Mucosa of gallbladder (tissue), 1 donor: ENCODE data around the gene KRTAP10-11. TPM values are rescaled to one million over a fixed set of nuclear protein-coding genes. Genes with fewer than 3 reads are reported as not detected.
"Not testable (repeated sequence)": the region's sequence is repeated elsewhere in the genome, so short reads cannot be mapped to it uniquely, and the experiment has no call there.

ENCODE experiments used
- DNase-seq: peaks from one replicate; pipeline ENCODE4 v3.0.0-alpha.2; 2020; ENCODE audit warnings: low spot score
- total RNA-seq: library from RNA; stranded (reverse); gene quantifications from one replicate; pipeline ENCODE4 v1.2.1, GENCODE V29; 2021
- donor health status: DM: no; HTN: no; CAD: no.

The KRTAP10-11 gene
- total RNA-seq, 1 donor from 2014 or later: not detected

- not testable (repeated sequence) for DNase-seq
These were observed 7.5 kb upstream of the KRTAP10-11 start for GRCh38 chr21:44638506-44639330.

DNA sequence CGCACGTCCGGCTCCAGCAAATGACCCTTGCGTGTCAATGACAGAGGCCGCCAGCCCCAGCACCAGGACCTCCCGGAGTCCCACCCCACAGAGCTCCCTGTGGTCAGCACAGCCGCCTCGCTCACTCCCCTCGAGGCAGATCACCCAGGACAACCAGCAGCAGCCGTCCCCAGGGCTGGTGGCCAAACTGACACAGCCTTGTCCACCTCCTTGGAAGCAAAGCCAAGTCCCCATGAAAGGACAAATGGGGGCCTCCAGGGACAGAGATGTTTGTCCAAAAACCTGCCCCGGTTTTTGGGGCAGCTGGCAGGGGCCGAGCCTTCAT, 6.9 kb upstream of the KRTAP10-11 start:
- no peak for DNase-seq

DNA sequence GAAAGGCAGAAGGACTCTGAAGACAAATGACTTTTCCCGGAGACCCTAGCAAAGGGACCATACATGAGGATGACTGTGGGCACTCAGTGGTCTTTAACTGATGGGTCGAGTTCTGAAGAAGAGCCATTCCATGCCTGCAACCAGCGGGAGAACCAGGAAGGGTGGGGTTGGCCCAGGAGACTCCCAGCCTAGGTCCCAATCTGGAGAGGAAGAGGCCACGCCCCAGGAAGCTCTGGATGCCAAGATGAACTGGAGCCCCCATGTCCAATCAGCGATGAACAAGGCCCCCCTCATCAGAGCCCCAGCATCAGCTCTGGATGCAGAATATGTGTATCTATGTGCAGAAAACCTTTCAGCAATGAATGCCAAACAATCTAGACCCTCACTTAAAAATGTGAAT, 5.5 kb upstream of the KRTAP10-11 start:
- no peak for DNase-seq

- DNase-seq: no peak
These were observed 2.4 kb upstream of the KRTAP10-11 start for GRCh38 chr21:44643741-44644310.

GRCh38 chr21:44644878-44645277, 1.3 kb upstream of the KRTAP10-11 start:
- DNase-seq: no peak

GRCh38 chr21:44647222-44647552, 973 bp downstream of the KRTAP10-11 start:
- no peak for DNase-seq

DNA sequence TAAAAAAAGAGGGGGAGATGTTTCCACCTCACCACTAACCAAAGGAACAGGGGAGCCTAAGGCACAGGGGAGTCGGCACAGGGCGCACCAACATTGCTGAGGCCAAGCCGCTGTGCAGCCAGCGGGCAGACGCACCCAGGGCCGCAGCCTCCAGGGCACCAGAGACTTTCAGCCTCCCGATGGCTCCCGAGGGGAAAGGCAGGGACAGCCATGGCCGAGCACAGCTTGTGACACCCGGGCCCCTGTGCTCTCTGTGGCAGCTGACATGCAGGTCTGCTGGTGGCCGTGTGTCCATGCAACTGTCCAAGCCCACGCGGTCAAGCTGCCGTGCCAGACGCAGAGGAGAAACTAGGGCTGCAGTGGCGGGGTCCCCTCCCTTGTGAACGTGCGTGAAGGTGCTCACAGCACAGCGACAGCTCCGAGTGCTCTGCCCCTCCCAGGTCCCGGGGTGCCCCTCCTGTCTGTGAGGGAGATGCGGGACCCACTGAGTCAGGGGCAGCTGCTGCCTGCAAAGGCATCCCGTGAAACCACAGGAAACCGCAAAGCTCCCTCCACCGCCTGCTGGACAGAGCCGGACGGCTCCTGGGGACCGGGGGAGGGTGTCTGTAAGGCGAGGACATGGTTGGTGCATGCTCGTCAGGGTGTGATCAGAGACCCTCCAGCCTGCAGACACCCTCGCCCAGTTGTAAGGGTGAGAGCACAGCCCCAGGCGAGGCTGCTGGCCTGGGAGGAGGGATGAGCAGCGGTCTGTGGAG, 2.5 kb downstream of the KRTAP10-11 start:
- DNase-seq: no peak

DNA sequence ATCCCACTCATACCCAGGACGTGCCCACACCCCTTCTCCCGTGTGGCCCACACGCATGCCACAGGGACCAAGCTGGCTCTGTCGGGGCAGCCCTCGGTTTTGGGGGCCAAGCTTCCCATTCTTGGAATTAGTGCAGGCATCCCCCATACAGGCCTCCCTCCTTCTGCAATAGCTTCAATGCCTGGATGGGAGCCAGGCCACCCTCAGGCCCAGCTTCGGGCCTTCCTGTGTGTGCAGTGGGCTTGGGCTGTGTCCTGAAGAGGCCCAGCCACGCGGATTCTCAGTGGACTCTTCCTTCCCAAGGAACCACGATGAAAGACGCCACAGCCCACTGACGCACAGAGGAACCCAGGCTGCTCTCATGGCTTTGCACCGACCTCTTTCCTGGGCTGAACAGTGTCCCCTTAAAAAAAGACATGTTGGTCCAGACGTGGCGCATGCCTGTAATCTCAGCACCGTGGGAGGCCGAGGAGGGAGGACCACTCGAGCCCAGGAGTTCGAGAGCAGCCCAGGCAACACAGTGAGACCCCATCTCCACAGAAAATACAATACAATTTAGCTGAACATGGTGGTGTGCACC, 3.4 kb downstream of the KRTAP10-11 start:
- DNase-seq: no peak

DNA sequence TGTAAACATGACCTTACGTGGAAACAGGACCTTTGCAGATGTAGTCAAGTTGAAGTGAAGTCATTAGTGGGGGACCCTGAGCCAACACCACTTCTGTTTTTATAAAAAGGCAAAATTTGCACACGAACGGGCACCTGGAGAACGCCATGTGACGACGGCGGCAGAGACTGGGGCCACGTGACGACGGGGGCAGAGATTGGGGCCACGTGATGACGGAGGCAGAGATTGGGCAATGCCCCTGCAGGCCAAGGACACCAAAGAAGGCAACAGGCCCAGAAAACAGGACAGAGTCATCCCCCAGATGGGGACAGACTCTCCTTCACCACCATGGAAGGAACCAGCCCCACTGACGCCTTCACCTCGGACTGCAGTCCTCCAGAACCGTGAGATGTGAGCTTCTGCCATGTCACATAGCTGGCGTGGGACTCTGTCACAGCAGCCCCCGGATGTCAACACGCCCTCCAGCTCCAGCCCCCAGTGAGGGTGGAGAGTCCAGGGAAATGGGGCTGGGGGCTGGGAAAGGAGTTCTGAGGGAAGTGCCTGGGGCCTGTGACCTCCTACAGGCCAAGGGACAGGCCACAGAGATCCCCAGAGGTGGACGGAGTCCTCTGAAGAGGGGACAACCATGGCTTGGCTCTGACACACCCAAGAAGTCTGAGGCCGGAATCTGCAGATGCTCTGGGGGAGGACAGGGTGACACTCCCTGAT, 4.2 kb downstream of the KRTAP10-11 start:
- DNase-seq: no peak

GRCh38 chr21:44650973-44651675, 4.9 kb downstream of the KRTAP10-11 start:
- no peak for DNase-seq

DNA sequence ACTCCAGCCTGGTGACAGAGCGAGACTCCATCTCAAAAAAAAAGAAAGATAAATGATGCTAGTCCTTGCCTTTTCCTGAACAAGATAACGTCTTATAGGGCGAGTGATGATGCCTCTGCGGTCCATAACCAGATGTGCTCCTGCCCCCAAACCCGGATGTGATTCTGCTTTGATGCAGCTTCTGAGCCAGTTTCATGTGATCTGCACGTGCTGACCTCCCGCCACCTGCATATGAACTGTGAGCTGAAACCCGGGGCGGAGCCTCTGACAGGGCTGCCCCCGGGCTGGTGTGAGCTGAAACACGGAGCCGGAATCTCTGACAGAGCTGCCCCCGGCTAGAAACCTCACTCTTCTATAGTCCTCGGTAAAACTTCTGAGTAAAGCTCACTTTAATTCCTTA, 6.9 kb downstream of the KRTAP10-11 start:
- DNase-seq: no peak

GRCh38 chr21:44653656-44654575, 7.7 kb downstream of the KRTAP10-11 start:
- DNase-seq: no peak

- no peak for DNase-seq
These were observed 8.5 kb downstream of the KRTAP10-11 start, which contains the start of gene KRTAP12-4 for GRCh38 chr21:44654576-44655175. TSS of gene KRTAP12-4 (minus strand) at chr21:44654659. CDS start at chr21:44654614, 45 bp downstream.

DNA sequence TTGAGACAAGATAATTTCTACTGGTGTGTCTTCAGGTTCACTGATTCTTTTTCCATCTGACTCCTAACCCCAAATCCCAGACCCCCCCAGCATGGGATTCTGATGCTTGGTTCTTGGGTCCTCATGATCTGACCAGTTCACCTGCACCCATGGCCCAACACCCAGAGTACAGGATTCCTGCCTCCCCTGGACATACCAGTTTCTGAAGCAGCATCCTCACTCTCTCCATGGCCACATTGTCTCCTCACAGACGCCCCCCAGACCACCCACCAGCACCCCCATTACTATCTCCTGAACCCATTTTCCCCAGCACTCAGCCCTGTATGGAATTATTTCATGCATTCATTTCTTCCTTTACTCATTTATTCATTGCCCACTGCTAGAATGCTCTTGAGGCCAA, 10.7 kb downstream of the KRTAP10-11 start:
- no peak for DNase-seq

DNA sequence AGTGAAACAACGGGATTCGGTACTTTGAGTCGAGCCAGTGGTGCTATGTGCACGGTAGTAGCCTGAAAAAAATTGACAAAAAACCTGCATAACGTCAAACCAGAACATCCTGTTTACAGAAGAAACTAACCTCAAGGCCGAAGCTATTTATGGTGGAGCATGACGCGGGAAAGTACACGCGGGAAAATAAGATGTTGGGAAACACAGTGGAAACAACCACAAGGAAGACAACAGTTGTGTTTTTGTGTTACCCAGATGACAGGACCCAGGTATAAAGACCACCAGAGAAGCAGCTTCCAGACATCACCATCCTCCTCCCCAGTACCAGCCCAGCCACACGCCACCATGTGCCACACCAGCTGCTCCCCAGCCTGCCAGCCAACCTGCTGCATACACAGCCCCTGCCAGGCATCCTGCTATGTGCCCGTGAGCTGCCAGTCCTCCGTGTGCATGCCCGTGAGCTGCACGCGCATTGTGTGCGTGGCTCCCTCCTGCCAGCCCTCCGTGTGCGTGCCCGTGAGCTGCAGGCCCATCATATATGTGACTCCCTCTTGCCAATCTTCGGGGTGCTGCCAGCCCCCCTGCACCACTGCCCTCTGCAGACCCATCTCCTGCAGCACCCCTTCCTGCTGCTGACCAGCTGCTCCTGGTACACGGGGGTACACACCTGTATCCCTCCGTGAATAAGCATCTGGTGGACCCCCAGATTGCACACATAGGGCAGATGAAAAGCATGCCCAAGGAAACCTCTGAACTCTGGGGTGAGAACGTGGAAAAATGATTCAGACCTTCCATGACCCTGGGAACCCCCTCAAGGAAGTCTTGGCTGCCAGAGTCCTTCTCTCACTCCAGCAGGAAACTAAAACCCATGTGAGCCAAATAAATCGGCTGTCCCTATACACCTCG, 11.7 kb downstream of the KRTAP10-11 start, which contains the start of gene KRTAP12-3:
Gene KRTAP12-3, plus strand, starts transcription at position 298 of the 906 bp plus-strand sequence. Its CDS starts 48 bp downstream, at position 346.
- DNase-seq: no peak

GRCh38 chr21:44658541-44658910, 12.3 kb downstream of the KRTAP10-11 start:
- DNase-seq: no peak

- no peak for DNase-seq
These were observed 12.8 kb downstream of the KRTAP10-11 start for GRCh38 chr21:44658913-44659595.

- DNase-seq: not testable (repeated sequence)
These were observed 15.4 kb downstream of the KRTAP10-11 start for GRCh38 chr21:44661567-44661966.
